ENCODE results near the gene TNN.

DNA sequence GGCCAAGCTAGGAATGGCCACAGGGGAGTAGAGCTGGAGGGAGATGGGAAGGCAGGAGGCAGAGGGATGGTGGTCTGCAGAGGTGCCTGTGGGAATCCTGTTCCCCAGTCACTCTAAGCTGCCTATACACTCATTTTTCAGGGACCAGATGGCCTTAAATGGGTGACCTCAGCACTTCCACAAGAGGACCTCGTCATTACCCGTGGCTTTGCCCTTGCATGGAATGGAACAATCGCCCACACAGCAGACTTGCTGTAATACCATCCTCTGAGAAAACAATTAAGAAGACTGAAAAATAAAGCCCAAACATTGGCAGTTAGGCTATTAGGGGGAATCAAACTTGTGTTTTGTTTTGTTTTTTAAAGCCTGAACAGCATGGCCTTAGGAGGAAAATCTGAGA lies 12.9 kb upstream of the TNN start:
- TF ChIP-seq CTCF (conservative IDR thresholded peaks at IDR 0.05) (no peak), ZFX (IDR thresholded peaks at IDR 0.05) (no peak)
